ENCODE data around the gene RND1.
A peak's percentile ranks its signal among the peaks of the same experiment; 100 is the strongest.

Gene RND1

DNA sequence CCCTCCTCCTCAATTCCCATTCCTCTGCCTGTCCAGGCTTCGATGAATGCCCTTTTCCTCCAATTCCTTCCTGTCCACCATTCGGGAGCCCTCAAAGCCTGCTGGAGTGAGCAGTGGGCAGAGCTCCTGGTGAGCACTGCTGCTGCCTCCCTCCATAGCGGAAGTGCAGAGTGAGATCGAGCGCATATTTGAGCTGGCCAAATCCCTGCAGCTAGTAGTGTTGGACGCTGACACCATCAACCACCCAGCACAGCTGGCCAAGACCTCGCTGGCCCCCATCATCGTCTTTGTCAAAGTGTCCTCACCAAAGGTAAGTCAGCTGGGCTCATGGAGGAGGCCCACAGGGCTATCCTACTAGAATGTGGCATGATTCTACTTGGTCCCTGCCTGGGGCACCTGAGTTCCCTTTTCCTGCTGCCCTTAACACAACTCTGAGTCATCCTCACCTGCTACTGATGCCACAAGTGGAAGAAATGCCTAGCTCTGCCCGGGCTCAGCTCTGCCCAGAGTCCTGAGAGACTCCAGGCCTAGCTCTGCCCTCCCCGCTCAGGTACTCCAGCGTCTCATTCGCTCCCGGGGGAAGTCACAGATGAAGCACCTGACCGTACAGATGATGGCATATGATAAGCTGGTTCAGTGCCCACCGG, 39.3 kb downstream of the RND1 start:
- no peak for DNase-seq

GRCh38 chr12:48824905-48825304, 40.8 kb downstream of the RND1 start:
- DNase-seq: no peak

- no peak for DNase-seq
Observed at GRCh38 chr12:48824112-48824511, 41.6 kb downstream of the RND1 start.

DNA sequence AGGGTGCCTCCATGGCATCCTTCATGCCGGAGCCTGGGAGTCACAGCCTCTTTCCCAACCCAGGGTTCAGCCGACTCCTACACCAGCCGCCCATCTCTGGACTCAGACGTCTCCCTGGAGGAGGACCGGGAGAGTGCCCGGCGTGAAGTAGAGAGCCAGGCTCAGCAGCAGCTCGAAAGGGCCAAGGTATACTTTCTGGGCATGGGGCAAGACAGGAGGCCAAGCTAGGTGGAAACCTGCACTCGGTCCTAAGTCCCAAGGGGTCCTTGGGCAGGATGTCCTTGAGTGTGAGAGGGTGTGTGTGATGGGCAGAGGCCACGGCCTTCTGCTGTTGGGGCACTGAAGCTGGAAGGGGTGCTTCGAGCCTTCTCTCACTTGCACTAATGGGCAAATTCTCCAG, 42.4 kb downstream of the RND1 start:
- no peak for DNase-seq

- no peak for DNase-seq
Observed at GRCh38 chr12:48822711-48823110, 43.0 kb downstream of the RND1 start.

- no peak for DNase-seq
Observed at GRCh38 chr12:48822139-48822538, 43.5 kb downstream of the RND1 start.

GRCh38 chr12:48819986-48820725, 45.5 kb downstream of the RND1 start:
- DNase-seq: no peak

DNA sequence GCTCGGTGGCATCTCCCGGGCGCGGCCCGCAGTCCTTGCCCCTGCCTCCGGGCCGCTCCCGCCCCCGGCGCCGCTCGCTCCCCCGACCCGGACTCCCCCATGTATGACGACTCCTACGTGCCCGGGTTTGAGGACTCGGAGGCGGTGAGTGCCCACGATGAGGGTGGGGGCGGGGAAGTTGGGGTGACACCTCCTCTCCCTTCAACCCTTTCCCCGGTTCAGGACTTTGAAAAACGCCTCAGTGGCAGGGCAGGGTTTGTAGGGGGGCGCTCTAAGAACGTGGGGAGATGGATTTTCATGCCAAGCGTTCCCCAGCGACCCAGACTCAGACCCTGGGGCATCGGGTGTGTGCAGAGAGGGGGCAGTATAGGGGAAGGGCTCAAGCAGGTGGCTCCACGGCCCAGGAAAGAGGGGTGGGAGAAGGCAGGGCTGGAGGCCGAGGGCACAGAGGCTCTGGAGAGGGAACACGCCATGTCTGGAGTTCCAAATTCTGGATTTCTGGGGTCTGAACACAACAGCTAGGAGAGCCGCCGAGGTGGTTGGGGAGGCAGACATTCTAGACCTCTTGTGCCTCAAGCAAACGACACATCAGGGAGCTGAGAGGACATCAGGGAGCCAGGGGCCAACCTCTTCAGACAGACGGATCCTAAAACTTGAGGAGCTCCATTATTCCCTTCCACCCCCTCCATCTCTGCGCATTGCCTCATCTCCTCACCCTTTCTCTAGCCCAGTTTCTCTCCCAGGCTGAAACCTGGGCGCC, 46.7 kb downstream of the RND1 start:
- peak; percentile 21 for DNase-seq

DNA sequence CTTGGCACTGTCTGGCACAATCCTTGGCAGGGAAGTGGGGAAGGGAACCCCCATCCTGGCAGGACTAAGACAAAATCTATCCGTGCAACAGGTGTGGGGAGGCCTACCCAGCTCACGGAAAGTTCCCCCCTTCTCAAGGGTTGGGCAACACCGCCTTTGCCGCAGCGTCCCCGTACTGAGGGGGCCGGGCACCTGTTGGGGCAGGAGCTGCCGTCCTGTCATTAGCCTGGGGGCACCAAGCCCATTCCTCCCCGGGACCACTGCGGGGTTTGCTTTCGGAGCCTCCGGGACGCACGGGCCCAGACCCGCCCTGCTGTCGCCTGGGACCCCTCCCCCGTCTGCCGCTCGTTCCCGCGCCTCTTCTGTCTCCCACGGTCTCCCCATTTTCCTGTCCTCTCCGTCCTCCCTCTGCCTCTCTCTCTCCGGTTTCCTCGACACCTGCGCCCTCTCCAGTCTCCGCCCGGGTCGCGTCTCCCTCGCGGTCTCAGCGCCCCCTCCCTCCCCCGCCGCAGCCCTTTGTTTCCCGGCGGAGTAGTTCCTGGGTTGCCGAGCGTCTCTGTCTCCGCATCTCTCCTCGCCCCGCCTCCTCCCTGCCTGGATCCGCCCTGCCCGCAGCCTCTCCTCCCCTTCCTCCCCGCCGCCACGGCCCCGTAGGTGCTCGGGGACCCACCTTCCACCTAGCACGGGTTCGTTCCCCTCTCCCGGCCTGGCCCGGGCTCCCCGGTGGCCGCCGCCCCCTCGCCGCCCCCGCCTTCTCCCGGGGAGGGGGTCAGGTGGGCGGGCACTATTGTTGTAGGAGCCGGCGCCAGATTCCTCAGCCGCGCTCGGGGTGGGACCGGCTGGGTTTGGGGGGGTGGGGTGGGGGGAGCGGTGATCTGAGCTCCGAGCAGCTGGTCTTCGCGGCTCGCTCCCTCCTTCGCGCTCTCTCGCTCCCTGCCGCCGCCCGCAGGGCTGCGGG, 47.5 kb downstream of the RND1 start, which contains the start of gene CACNB3:
Gene CACNB3 (plus strand): TSS at position 624 of the 958 bp plus-strand sequence. CDS start 434 bp downstream, outside the sequence.
- peak; percentile 73 for DNase-seq

- DNase-seq: no peak
Observed at GRCh38 chr12:48816143-48816854, 49.4 kb downstream of the RND1 start.

- DNase-seq: no peak
Observed at GRCh38 chr12:48815126-48816110, 50.3 kb downstream of the RND1 start.

GRCh38 chr12:48814262-48815125, 51.2 kb downstream of the RND1 start:
- peak; percentile 73 for DNase-seq

DNA sequence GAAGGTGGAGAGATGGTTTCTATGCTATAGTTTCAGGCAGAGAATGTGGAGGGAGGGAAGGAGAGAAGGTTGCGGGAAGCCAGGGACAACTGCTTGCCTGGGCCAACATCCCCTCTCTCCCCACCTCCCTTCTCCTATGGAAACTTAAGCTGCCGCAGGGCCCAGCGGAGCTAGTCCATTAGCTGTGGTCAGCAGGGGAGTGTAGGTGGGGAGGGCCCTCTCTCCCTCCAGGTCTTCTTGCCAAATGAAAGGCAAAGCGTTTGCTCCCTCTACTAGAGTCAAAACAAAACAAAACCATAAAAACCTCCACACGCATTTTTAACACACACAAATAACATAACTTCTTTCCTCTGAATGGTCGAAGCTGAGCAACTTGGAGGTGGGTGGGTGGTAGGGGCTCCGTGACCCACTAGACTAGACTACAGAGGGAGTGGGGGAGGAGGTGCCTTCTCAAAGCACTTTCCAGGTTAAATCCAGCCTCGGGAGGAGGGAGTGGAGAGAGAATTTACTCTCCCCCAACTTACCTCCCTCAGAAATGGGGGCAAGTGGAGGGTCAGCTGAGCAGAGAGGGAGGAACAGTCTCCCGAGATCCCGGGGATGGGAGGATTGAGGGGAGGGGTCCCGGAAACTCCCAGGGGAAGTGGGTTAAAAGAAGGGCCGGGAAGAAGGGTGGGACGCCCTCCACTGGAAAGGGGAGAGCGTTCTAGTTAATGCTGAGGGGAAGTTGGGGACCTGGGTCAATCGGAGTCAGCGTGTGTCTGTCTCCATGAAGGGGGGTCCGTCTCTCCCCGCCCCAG, 52.0 kb downstream of the RND1 start:
- no peak for DNase-seq

GRCh38 chr12:48812389-48812788, 53.3 kb downstream of the RND1 start:
- no peak for DNase-seq

GRCh38 chr12:48811437-48812090, 54.1 kb downstream of the RND1 start:
- DNase-seq: no peak

- DNase-seq: no peak
Observed at GRCh38 chr12:48810903-48811431, 54.7 kb downstream of the RND1 start.

GRCh38 chr12:48807981-48808380, 57.7 kb downstream of the RND1 start:
- DNase-seq: no peak

Measured in activated gamma-delta T cell treated with Interleukin-2 at 50 U/mL for 16 hours (primary cell).